NB4 (cell line): ENCODE measurements around the gene COG5.

Experiments
- DNase-seq: peaks from one replicate; pipeline ENCODE4 v3.0.0; 2010; ENCODE audit warnings: low read depth
- H3K4me3 ChIP-seq: one replicate; pipeline ENCODE4 v1.5.1; 2011; ENCODE audit warnings: mild to moderate bottlenecking, low read depth, low read length, moderate library complexity
- CTCF ChIP-seq: IDR thresholded peaks from one replicate; pipeline ENCODE4 v1.5.1; 2012; ENCODE audit warnings: low read depth, low read length
- MAX ChIP-seq: IDR thresholded peaks from 2 replicates; pipeline ENCODE4 v1.6.1; 2011; ENCODE audit warnings: low read depth, low read length
- MYC ChIP-seq: IDR thresholded peaks from 2 replicates; pipeline ENCODE4 v1.6.1; 2011; ENCODE audit warnings: low read depth, low read length
- POLR2A ChIP-seq: IDR thresholded peaks from 2 replicates; pipeline ENCODE4 v1.6.1; 2011; ENCODE audit warnings: mild to moderate bottlenecking; ENCODE audit not compliant: insufficient read length; ENCODE audit errors: extremely low read depth

Gene COG5

GRCh38 chr7:107269790-107270189, 293.9 kb downstream of the COG5 start:
- H3K4me3 ChIP-seq: no peak overlapping the region
- DNase-seq: no peak
- TF ChIP-seq CTCF (no peak), MAX (no peak), POLR2A (no peak), MYC (no peak)

- no peak for DNase-seq
- H3K4me3 ChIP-seq: no peak overlapping the region
- TF ChIP-seq MAX (no peak), CTCF (no peak), MYC (no peak), POLR2A (no peak)
These were observed 295.1 kb downstream of the COG5 start for GRCh38 chr7:107268594-107268993.

GRCh38 chr7:107267138-107267537, 296.6 kb downstream of the COG5 start:
- H3K4me3 ChIP-seq: no peak overlapping the region
- TF ChIP-seq CTCF (no peak), MYC (no peak), MAX (no peak), POLR2A (no peak)
- DNase-seq: no peak

GRCh38 chr7:107264723-107265122, 299.0 kb downstream of the COG5 start:
- TF ChIP-seq POLR2A (no peak), MAX (no peak), MYC (no peak), CTCF (no peak)
- no peak overlapping the region for H3K4me3 ChIP-seq
- no peak for DNase-seq

GRCh38 chr7:107262857-107263256, 300.9 kb downstream of the COG5 start:
- DNase-seq: no peak
- TF ChIP-seq MYC (no peak), MAX (no peak), POLR2A (no peak), CTCF (no peak)
- no peak overlapping the region for H3K4me3 ChIP-seq

GRCh38 chr7:107258737-107259136, 305.0 kb downstream of the COG5 start:
- TF ChIP-seq MYC (no peak), POLR2A (no peak), MAX (no peak), CTCF (no peak)
- H3K4me3 ChIP-seq: no peak overlapping the region
- DNase-seq: no peak
